ENCODE data around the gene MAFF.
A peak's percentile ranks its signal among the peaks of the same experiment; 100 is the strongest.

The MAFF gene

DNA sequence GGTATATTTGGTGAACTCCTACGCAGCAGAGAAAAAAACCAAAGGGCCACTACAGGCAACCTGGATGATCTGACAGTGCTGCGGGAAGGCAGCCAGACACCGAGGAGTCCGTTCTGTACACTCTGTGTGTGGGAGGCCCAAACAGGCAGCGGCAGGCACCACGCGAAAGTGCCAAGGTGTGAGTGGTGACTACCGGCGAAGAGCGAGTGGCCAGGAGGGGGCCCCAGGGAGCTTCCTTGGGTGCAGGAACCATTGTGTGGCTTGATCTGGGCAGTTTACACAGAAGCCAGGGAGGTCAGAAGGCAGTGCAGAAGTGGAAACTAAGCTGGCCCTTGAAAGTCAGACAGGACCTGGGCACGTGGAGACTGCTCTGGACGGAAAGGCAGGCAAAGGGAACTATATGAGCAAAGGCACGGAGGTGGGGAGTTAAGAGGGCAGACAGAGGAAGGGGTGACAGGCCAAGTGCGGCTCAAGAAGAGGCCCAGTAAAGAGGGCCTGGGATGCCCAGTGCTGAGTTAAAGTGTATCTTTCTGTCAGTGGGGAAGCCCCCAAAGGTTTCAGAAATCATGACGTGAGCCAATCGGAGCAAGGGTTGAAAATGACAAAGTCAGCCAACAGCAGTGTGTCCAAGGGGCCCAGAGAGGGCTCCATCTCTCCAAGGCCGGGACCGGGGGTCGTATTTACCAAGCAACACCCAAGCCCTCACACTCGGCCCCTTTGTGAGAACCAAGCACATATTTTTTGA lies 60.4 kb downstream of the MAFF start:
- peak; percentile 67 for TF ChIP-seq CTCF (IDR thresholded peaks at IDR 0.05; ENCODE audit: low read depth, low read length, missing control alignments)
- no peak overlapping the region for H3K4me3 ChIP-seq (replicated peaks; ENCODE audit: low read depth, low read length)
- DNase-seq (ENCODE audit: extremely low read depth, low read depth), result no peak

GRCh38 chr22:38264322-38264843 lies 62.6 kb downstream of the MAFF start:
- TF ChIP-seq CTCF (IDR thresholded peaks at IDR 0.05; ENCODE audit: low read depth, low read length, missing control alignments), result no peak
- no peak for DNase-seq (ENCODE audit: extremely low read depth, low read depth)
- H3K4me3 ChIP-seq (replicated peaks; ENCODE audit: low read depth, low read length), result no peak overlapping the region
